GM19238 (cell line): ENCODE data around the gene KLF18.
"Not testable (repeated sequence)": the region's sequence is repeated elsewhere in the genome, so short reads cannot be mapped to it uniquely, and the experiment has no call there.

Experiments
- DNase-seq: peaks from one replicate; pipeline ENCODE4 v3.0.0; 2011; ENCODE audit warnings: low spot score; ENCODE audit not compliant: insufficient read length

The KLF18 gene

GRCh38 chr1:44141531-44141930 is at the start of gene KLF18:
TSS of gene KLF18 (minus strand) at chr1:44141631. CDS start at chr1:44141631, 0 bp downstream.
- DNase-seq = no peak

- no peak for DNase-seq
Measured at GRCh38 chr1:44174630-44175029, 33.2 kb upstream of the KLF18 start.

GRCh38 chr1:44170281-44170823 is 28.9 kb upstream of the KLF18 start:
- DNase-seq = no peak

GRCh38 chr1:44168520-44169098 is 27.2 kb upstream of the KLF18 start:
- DNase-seq = no peak

- no peak for DNase-seq
Measured at GRCh38 chr1:44161546-44161945, 20.1 kb upstream of the KLF18 start.

- DNase-seq = no peak
Measured at GRCh38 chr1:44158871-44159270, 17.4 kb upstream of the KLF18 start.

- DNase-seq = no peak
Measured at GRCh38 chr1:44157903-44158302, 16.5 kb upstream of the KLF18 start.

- DNase-seq = no peak
Measured at GRCh38 chr1:44154049-44154448, 12.6 kb upstream of the KLF18 start.

GRCh38 chr1:44152692-44153091 is 11.3 kb upstream of the KLF18 start:
- DNase-seq = no peak

- DNase-seq = no peak
Measured at GRCh38 chr1:44151808-44152207, 10.4 kb upstream of the KLF18 start.

GRCh38 chr1:44151332-44151731 is 9.9 kb upstream of the KLF18 start:
- no peak for DNase-seq

GRCh38 chr1:44147582-44147981 is 6.2 kb upstream of the KLF18 start:
- DNase-seq = no peak

GRCh38 chr1:44146536-44147361 is 5.3 kb upstream of the KLF18 start:
- DNase-seq = no peak

- no peak for DNase-seq
Measured at GRCh38 chr1:44144962-44145756, 3.7 kb upstream of the KLF18 start.

GRCh38 chr1:44139565-44139964 is 1.9 kb downstream of the KLF18 start:
- not testable (repeated sequence) for DNase-seq

- no peak for DNase-seq
Measured at GRCh38 chr1:44138239-44138638, 3.2 kb downstream of the KLF18 start.

GRCh38 chr1:44135886-44136285 is 5.5 kb downstream of the KLF18 start:
- DNase-seq = no peak

- no peak for DNase-seq
Measured at GRCh38 chr1:44134071-44134920, 7.1 kb downstream of the KLF18 start.

GRCh38 chr1:44131411-44131810 is 10.0 kb downstream of the KLF18 start:
- DNase-seq = no peak

- DNase-seq = no peak
Measured at GRCh38 chr1:44129616-44130500, 11.6 kb downstream of the KLF18 start.
